HCT116 (cell line): ENCODE results near the gene LTBP1.

Experiments used
- CEBPB ChIP-seq: IDR thresholded peaks from 2 replicates; pipeline ENCODE4 v1.6.1; 2012; ENCODE audit warnings: low read depth
- CTCF ChIP-seq, 3 experiments: fragments of 200-600 bp in 1 of 3; sonication (generic) in 1 of 3; IDR thresholded peaks in 2 of 3; conservative IDR thresholded peaks in 1 of 3; 2 replicates each; pipeline ENCODE4 v1.5.1; 2012 to 2017; ENCODE audit warnings: low read depth in 2 of 3, low read length in 2 of 3, antibody characterized with exemption in 1 of 3, borderline replicate concordance in 1 of 3, control low read depth in 1 of 3, mild to moderate bottlenecking in 1 of 3, mixed read lengths in 1 of 3, mixed run types in 1 of 3, moderate library complexity in 1 of 3; ENCODE audit not compliant: insufficient read depth in 1 of 3
- EGR1 ChIP-seq: IDR thresholded peaks from 2 replicates; pipeline ENCODE4 v1.6.1; 2012; ENCODE audit warnings: low read depth
- EZH2phosphoT487 ChIP-seq: fragments of 200-600 bp; IDR thresholded peaks from 2 replicates; pipeline ENCODE4 v1.6.1; 2018; ENCODE audit warnings: antibody characterized with exemption, borderline replicate concordance
- MAX ChIP-seq: IDR thresholded peaks from 2 replicates; pipeline ENCODE4 v1.6.1; 2012
- POLR2A ChIP-seq: IDR thresholded peaks from 2 replicates; pipeline ENCODE4 v1.7.0; 2011; ENCODE audit warnings: borderline replicate concordance; ENCODE audit not compliant: insufficient read depth, insufficient read length; ENCODE audit errors: extremely low read depth
- REST ChIP-seq: IDR thresholded peaks from 2 replicates; pipeline ENCODE4 v1.6.1; 2012; ENCODE audit warnings: low read depth
- SP1 ChIP-seq: IDR thresholded peaks from 2 replicates; pipeline ENCODE4 v1.6.1; 2012; ENCODE audit warnings: low read depth
- YY1 ChIP-seq: IDR thresholded peaks from 2 replicates; pipeline ENCODE4 v1.6.1; 2011; ENCODE audit warnings: low read length, low read depth, moderate library complexity, mild to moderate bottlenecking; ENCODE audit not compliant: insufficient replicate concordance; ENCODE audit errors: extremely low read depth
- ZNF274 ChIP-seq: fragments of 200-500 bp; sonication (Bioruptor generic); IDR thresholded peaks from 2 replicates; pipeline ENCODE4 v1.6.1; 2014; ENCODE audit warnings: mild to moderate bottlenecking, low read depth, low read length, inconsistent platforms

- TF ChIP-seq CTCF (IDR thresholded peaks at IDR 0.05 in 2 of 3, conservative IDR thresholded peaks at IDR 0.05 in 1 of 3; ENCODE audit: borderline replicate concordance in 1 of 3, insufficient read depth in 1 of 3, low read depth in 2 of 3, low read length in 2 of 3) = no peak
- TF ChIP-seq CEBPB = no peak
- TF ChIP-seq POLR2A = no peak
- no peak for TF ChIP-seq REST
- no peak for TF ChIP-seq MAX
- TF ChIP-seq SP1 = no peak
- TF ChIP-seq EZH2phosphoT487 = no peak
- TF ChIP-seq EGR1 = no peak
- TF ChIP-seq YY1 = no peak
- no peak for TF ChIP-seq ZNF274
Measured at GRCh38 chr2:33302348-33302747, 355.6 kb downstream of the LTBP1 start.
